Amniotic stem cell (primary cell): ENCODE measurements around the gene VASN.
"Not testable (repeated sequence)": the region's sequence is repeated elsewhere in the genome, so short reads cannot be mapped to it uniquely, and the experiment has no call there.

ENCODE experiments used
- DNase-seq: peaks from one replicate; lab custom pipeline; 2025; lab: John Stamatoyannopoulos, UW

Gene VASN

DNA sequence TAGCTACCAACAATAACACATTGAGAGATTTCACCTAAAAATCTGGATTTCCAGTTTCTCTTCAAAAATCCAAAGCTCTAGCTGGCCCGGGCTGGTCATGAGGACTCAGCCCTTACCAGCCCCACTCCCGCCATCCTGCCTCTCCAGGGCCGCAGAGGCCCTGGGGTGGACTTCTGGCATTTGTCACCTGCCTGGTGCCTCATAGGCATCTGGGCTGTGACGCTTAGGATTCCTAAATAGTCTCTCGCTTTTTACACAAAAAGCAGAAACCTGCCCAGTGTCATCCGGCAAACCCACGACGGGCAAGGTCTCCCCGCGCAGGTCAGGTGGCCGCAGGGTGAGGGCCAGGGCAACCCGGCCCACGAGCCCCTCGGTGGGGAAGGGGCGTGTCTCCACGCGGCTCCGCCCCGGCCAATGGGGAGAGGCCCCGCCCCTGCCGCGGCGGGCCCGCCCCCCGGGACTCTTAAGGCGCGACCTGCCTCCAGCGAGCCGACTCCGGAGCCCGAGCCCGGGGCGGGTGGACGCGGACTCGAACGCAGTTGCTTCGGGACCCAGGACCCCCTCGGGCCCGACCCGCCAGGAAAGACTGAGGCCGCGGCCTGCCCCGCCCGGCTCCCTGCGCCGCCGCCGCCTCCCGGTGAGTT lies at the start of gene VASN:
TSS of gene VASN (plus strand) at position 492 of the 644 bp plus-strand sequence. CDS start 9,030 bp downstream, outside the sequence.
- DNase-seq = no peak

DNA sequence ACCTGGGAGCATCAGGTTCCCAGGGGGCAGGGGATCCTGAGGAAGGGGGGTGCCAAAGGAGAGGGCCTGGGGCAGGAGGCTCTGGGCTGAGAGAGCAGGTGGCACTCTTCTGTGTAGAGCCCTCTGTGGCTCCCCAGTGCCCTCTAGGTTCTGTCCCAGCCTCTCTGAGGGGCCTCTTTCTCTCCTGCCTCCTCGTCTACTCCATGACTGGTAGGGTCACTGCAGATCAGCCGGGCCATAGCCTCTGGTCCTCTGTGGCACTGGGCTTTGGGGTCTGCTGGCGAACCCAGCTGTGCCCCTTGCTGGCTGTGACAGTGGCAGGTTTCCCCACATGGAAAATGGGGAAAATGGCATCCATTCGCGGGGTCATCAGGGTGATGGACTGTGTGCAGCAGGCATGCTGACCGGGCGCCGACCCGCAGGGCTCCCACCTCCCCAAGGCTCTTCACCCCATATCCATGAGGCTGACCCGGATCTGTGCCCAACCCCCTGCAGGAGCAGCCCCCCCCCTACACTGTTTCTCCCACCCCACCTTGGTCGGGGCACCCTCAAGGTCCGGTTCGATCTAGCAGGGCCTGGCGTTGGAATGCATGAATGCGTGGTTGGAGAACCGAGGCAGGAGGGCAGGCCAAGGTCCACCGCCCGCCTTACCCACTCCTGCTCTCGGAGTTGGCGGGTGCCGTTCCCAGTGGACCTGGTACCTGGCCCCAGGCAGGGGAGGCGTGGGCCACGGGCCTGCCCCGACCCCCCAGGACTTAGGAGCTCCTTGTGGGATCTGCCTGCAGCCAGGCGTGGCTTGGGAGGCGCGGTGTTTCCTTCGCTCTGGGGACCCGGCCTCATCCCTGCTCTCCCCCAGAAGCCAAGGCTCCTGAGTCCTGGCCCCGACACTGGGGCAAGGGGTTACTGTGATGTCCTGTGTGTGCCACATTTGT lies 49.3 kb upstream of the VASN start:
- no peak for DNase-seq

DNA sequence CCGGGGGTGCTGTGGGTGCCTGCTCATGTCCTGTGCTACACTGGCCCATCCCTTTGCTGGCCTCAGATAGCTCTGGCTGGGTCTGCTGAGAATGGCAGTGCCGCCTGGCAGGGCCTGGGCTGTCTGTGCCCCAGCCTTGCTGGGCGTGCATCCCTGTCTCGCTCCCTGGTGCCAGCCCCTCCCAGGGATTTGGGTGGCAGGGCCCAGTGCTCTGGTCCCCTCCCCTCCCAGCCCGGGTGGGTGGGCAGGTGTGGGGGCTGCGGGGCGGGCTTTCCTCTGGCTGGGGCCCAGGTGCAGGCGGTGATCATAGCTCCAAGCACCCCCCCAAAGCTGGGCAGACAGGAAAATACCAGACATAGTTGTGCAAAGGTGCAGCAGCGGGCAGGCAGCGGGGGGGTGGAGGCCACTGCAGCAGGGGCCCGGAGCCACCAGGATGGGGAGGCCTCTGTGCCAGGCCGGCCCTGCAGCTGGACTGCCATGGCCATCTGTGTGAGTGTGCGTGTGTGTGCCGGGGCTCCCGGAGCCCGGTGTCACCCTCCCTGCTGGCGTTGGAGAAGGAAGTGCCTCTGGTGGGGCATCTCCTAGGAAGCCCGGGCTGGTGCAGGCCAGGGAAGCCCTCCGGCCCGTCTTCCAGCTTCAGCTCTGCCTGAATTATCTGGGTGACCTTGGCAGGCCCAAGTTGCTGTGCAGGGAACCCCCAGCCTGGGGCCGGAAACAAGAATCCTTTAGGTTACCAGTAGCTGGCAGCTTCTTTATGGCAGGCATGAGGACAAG lies 48.4 kb upstream of the VASN start:
- DNase-seq = no peak

DNA sequence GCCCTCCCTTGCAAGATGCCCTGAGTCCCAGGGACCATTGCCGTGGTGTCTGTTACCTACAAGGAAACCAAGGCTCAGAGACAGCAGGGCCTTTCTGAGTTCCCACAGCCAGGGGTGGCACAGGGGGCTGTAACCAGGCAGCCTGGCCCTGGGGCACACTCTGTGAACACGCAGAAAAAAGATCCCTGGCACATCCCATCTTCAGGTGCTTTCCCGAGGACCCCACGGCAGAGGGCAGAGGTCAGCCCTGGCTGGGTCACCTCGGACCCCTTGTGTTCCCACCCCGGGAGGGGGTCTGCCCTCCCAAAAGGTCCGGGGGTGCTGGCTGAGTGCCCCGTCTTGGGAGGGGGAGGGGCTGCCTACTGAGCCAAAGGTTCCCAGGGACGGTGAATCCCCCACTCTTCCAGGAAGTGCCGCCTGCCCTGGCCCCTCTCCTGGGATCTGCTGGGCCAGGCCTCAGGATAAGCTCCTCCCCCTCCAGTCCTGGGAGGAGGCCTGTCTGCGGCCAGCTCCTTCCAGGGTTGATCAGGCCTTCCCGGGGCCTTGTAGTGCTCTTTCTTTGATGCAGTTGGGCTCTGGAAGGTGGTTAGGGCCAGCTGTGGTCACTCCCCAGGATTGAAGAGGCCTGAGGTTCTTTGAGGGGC lies 47.7 kb upstream of the VASN start:
- DNase-seq = no peak

DNA sequence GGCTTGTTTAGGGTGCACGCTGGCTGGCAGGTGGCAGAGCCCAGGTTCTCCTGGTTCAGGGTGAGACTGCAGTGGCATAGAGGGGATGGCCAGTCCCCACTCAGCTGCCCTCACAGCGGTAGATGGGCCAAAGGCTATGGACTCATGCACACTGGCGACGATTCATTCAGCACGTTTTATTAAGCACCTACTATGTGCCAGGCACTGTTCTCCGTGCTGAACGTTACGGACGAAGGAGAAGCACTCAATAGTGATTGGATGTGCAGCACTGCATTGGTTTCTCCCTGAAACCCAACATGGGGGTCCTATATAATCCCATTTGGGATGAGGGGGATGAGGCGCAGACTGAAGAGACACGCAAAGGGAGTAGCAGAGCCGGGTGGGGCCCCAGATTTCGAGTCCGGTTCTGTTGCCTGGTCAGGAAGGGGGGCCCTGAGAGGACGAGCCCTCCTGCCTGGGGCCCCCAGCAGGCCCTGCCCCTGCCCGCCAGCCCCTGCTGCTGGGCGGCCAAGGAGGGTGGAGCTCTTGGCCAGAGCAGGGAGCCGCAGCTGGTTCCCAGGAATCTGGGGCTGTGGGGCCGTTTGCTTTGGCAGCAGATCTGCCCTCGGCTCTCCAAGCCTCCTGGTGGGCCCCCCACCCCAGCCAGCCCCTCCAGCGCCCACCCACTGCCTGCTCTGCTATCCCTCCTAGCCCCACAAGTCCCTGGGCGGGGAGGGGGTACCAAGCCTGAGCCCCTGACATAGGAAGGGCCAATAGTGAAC lies 47.0 kb upstream of the VASN start:
- no peak for DNase-seq

DNA sequence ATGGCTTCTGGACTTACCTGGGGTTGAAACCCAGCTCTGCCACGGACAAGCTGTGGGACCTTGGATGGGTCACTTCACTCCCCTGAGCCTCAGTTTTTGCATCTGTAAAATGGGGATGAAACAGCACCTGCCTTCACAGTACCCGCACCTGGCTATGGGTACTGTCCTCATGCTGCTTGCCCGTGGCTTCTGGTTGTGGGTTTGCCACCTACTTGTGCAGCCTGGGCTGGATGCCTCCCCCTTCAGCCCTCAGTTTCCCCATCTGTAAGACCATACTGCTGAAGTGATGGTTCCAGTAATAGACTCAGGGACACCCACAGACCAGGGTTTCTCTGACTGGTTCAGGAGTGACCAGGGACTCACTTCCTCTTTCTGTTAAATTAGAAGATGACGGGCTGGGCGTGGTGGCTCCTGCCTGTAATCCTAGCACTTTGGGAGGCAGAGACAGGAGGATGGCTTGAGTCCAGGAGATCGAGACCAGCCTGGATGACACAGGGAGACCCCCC lies 46.3 kb upstream of the VASN start:
- DNase-seq = no peak

DNA sequence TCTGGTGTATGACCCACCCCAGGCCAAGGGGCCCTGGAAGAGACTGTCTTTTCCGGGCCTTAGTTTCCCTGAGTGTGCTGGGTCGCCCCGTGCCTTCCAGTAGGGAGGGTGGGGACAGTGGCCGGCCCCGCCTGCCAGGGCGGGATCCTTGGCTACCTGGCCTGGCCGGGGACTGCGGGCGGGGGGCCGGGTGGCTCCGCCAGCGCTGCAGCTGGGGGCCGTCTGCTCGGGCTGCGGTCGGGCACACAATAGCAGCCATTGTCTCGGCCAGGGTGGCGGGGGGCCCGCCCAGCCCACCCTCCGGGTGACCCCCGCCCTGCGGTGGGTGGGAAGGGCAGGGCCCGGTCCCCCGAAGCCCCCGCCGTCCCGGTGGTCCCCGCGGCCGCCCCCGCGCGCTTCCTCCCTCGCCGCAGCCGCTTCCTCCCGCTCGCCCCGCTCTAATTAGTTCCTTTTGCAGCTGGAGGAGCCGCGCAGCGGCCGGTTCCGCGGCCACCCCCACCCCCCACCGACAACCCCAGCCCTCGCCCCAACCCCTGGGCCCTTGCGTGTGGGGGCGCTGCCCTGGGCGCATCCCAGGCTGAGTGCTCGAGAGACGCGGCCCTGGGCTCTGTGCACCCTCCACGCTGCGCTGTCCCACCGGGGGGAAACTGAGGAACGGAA lies 44.1 kb upstream of the VASN start:
- DNase-seq = no peak

DNA sequence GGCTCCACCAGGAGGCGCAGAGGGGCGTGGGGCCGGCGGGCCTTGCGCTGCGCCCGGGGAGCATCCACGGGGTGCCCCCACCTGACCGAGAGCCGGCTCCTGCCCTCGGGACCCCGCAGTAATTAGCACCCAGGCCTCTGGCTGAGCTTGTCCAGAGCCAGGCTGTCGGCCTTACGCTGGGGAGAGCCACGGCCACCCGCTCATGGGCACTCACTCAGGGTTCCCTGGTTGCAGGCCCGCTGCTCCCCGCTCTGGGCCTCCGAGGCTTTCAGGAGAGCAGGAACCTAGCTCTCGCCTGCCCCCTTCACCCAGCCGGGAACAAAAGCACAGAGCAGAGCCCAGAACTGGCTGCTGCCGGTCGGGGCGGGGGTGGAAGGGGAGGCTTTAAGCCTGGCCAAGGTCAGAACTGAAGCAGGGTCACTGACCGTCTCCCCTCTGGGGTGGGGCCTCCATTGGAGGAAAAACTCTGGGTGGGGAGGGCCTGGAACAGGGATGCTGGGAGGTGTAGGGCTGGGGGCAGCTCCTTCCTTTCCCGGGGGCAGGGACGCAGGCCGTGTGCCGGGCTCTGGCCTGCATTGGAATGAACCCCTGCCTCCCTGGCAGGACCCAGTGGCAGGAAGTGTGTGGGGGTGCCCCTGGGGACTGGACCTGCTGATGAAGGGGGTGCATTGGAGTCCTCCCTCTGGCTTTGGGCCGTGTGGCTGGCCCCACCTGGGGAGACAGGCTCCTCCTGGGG lies 43.4 kb upstream of the VASN start:
- DNase-seq = peak; percentile 34

DNA sequence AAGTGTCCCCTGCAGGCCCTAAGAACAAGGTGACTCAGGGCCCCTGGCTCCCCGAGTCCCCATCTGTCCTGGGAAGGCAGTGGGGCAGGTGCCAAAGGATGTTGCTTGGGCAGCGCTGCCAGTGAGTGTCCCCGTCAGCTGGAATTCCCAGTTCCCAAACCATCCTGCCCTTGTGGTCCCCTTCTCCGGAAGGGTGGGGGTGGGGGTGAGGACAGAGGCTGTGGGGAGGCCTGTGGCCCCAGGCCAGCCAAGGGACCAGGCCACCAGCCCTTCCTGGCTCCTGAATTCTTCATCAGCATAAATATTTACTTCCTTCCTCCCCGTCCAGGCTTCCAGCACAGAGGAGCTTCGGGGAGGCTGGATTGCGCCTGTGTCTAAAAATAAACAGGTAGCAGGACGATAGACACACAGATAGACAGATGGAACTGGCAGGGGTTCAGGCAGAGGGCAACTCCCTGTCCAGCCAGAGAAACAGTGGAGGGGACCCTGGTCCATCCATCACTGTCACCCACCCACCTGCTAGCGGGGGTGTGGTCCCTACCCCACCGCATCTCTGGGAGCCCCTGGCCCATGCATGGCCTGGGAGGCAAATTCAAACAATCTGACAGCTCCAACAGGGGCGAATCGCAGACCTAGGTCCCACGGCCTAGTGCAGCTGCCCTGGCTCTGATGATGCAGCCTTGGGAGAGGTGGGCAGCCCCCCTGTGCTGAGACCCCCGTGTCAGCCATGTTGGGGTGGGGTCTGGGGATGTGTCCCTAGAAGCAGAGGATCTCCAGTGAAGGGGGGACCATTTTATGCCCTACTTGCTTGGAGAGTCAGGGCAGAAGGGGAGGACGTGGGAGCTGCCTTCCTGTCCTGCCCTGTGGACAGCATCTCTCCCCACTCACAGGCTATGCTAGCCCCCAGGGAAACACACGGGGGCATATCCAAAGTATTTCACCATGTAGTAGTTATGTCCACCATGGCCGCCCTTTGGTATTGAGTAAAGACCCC lies 42.6 kb upstream of the VASN start:
- DNase-seq = no peak

DNA sequence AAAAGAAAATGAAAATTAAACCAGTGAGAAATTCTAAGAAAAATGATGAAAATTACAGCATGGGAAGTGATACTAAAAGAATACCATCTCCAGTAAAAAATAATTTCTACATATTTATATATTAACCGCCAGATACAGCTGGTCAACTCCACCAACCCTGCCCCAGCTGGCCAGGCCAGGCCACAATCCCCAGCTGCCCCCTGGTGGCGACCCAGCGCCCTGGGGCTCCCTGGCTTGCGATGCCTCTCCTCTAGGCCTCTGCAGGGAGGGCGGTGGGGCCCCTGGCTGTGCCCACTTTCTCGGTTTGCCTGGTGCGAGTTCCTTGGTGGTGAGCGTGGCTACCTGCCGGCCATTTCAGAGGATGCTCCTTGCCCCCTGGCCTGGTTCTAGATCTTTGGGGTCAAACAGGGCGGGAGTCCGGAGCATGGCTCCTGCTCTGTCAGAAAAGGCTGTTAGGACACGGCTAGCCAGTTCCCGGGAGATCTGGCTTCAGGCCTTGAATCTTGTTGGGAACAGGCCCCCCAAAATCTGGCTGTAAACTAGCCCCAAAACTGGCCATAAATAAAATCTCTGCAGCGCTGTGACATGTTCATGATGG lies 41.3 kb upstream of the VASN start:
- peak; percentile 31 for DNase-seq

DNA sequence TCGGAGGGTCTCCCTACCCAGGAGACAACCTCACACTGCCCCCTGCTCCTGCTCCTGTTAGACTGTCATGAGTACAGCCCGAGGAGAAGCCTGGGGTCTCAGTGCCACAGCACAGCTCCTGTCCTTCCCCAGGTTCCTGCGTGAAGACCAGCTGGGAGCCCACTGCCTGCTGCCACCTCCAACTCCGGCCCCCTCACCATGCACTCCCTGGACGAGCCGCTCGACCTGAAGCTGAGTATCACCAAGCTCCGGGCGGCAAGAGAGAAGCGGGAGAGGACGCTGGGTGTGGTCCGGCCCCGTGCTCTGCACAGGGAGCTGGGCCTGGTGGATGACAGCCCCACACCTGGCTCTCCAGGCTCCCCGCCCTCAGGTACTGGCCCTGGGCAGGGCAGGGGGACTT lies 39.6 kb upstream of the VASN start:
- DNase-seq = no peak

DNA sequence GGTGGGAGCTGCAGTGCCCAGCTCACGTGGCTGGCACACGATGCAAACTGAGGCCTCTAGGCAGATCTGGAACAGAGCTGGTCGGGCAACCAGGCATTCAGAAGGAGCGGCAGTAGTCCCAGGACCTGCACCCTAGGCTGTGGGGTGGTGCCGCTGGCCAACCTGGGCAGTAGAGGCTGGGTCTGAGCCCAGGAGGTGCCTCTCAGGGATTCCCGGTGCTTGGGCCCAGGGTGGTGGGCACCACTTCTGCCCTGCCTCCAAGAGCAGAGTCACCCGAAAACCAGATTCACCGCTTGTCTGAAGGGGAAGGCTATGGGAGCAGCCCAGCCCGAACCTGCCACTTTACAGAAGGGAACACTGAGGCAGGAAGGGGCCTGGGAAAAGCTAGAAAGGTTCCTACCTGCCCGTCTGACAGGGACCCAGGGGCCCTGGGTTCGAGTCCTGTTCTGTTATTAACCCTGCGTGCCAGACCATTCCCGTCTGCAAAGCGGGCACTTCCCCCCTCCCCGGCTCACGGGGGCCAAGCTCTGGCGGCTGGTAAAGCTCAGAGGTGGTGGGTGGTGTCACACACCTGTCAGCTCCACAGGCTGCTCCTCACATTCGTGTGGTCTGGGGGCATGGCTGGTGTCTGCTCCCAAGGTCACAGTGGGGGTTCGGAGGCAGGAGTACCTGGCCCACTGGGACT lies 38.9 kb upstream of the VASN start:
- DNase-seq = no peak

DNA sequence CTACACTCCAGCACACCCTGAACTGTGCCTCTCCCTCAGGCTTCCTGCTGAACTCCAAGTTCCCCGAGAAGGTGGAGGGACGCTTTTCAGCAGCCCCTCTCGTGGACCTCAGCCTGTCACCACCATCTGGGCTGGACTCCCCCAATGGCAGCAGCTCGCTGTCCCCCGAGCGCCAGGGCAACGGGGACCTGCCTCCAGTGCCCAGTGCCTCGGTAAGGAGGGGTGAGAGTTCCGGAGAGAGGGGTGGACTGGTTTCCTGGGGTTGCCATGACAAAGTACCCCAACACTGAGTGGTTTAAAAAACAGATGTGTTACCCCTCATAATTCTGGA lies 38.4 kb upstream of the VASN start:
- no peak for DNase-seq

DNA sequence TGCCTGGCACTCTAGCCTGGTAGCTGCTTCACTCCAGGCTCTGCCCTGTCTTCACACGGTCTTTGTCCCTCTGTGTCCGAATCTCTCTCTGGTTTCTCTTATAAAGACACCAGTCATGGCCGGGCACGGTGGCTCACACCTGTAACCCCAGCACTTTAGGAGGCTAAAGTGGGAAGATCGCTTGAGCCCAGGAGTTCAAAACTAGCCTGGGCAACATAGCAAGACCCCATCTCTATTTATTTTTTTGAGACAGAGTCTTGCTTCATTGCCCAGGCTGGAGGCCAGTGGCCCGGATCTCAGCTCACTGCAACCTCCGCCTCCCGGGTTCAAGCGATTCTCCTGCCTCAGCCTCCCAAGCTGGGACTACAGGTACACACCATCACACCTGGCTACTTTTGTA lies 37.9 kb upstream of the VASN start:
- not testable (repeated sequence) for DNase-seq

DNA sequence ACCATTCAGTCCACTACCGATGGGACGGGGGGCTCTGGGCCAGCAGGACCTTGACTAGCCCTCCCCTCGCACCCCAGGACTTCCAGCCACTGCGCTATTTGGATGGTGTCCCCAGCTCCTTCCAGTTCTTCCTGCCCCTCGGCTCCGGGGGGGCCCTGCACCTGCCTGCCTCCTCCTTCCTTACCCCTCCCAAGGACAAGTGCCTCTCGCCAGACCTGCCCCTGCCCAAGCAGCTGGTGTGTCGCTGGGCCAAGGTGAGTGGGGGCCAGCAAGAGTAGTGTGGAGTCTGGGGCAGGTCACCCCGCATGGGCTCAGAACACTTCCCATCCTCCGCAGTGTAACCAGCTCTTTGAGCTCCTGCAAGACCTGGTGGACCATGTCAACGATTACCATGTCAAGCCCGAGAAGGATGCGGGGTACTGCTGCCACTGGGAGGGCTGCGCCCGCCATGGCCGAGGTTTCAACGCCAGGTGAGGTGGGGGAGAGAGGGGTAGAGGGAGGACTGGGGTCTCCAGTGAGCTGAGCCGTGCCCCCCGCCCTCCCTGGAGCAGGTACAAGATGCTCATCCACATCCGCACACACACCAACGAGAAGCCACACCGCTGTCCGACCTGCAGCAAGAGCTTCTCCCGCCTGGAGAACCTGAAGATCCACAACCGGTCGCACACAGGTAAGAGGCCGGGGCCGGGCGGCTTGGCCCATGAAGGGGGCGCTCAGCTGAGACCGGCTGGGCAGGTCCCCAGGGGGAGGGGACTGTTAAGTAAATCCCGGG lies 36.7 kb upstream of the VASN start:
- no peak for DNase-seq

DNA sequence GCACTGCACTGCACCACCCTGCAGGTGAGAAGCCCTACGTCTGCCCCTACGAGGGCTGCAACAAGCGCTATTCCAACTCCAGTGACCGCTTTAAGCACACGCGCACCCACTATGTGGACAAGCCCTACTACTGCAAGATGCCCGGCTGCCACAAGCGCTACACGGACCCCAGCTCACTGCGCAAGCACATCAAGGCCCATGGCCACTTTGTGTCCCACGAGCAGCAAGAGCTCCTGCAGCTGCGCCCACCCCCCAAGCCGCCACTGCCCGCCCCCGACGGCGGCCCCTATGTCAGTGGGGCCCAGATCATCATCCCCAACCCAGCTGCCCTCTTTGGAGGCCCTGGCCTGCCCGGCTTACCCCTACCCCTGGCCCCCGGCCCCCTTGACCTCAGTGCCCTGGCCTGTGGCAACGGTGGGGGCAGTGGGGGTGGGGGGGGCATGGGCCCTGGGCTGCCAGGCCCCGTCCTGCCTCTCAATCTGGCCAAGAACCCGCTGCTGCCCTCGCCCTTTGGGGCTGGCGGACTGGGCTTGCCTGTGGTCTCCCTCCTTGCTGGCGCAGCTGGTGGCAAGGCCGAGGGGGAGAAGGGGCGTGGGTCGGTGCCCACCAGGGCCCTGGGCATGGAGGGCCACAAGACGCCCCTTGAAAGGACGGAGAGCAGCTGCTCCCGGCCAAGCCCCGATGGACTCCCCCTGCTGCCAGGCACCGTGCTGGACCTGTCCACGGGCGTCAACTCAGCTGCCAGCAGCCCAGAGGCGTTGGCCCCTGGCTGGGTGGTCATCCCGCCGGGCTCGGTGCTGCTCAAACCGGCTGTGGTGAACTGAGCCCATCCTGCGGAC lies 34.7 kb upstream of the VASN start:
- DNase-seq = no peak
